HCT116 (cell line): ENCODE data around the gene WBP1. TPM values are rescaled to one million over a fixed set of nuclear protein-coding genes. Genes with fewer than 3 reads are reported as not detected.

ENCODE experiments used
- ATAC-seq: fragments of 200-7000 bp; cut with Tn5 transposase; 2 replicates; pipeline ENCODE4 v1.9.1; 2020; ENCODE audit warnings: mild to moderate bottlenecking, moderate library complexity
- BruUV-seq: library from RNA; stranded (reverse); fragments of 400-500 nt; replicated peaks from 2 replicates; lab custom pipeline; 2021; lab: Mats Ljungman, UMichigan
- CTCF ChIA-PET: fragments of 300-600 bp; sonication (Branson Sonifier 250); formaldehyde crosslinking; loops from one replicate; lab custom pipeline; 2021; ENCODE audit warnings: antibody characterized with exemption; lab: Charles Lee
- POLR2A ChIA-PET: fragments of 300-600, 350-600 bp; sonication (Branson Sonifier 250); formaldehyde crosslinking; loops from one replicate; lab custom pipeline; 2021; ENCODE audit warnings: antibody characterized with exemption; lab: Charles Lee
- RAD21 ChIA-PET, 2 experiments: fragments of 300-600 bp; sonication (Branson Sonifier 250); formaldehyde crosslinking; loops; one replicate each; lab custom pipeline; 2023; ENCODE audit warnings: low total read pairs in 2 of 2; ENCODE audit not compliant: uncharacterized antibody in 2 of 2, unreplicated experiment in 2 of 2, low non-redundant PET in 1 of 2; lab: Charles Lee
- DNase-seq: peaks from one replicate; pipeline ENCODE4 v3.0.0-alpha.2; 2010; ENCODE audit warnings: low read depth, low spot score
- H2AFZ ChIP-seq: fragments of 200-600 bp; shearing (Covaris generic), sonication (generic); 2 replicates; pipeline ENCODE4 v1.6.1; 2017; ENCODE audit warnings: low read depth, mixed run types, mixed read lengths, antibody characterized with exemption, low read length; ENCODE audit not compliant: poor library complexity, severe bottlenecking
- H3K27ac ChIP-seq: 2 replicates; pipeline ENCODE4 v1.5.1; 2012; ENCODE audit warnings: low read depth, low read length
- H3K27me3 ChIP-seq: fragments of 200-600 bp; sonication (generic); 2 replicates; pipeline ENCODE4 v1.6.1; 2016; ENCODE audit warnings: mixed run types, low read length, mixed read lengths; ENCODE audit not compliant: insufficient read depth
- H3K36me3 ChIP-seq, 2 experiments: fragments of 200-500 bp in 1 of 2; fragments of 200-600 bp in 1 of 2; sonication (Bioruptor generic) in 1 of 2; sonication (generic) in 1 of 2; 2 replicates each; pipeline versions ENCODE4 v1.5.1 to v1.6.1; 2014 to 2016; ENCODE audit warnings: low read length in 2 of 2, inconsistent platforms in 1 of 2, mixed read lengths in 1 of 2, mixed run types in 1 of 2; ENCODE audit not compliant: insufficient read depth in 2 of 2, control insufficient read depth in 1 of 2
- H3K4me1 ChIP-seq, 2 experiments: fragments of 200-600 bp in 1 of 2; sonication (generic) in 1 of 2; 2 replicates each; pipeline versions ENCODE4 v1.5.1 to v1.6.1; 2012 to 2017; ENCODE audit warnings: low read length in 2 of 2, inconsistent platforms in 1 of 2, mild to moderate bottlenecking in 1 of 2, mixed read lengths in 1 of 2, mixed run types in 1 of 2, moderate library complexity in 1 of 2; ENCODE audit not compliant: insufficient read depth in 2 of 2, control insufficient read depth in 1 of 2
- H3K4me2 ChIP-seq: fragments of 200-600 bp; sonication (generic); 2 replicates; pipeline ENCODE4 v1.6.1; 2017; ENCODE audit warnings: mixed run types, low read length, mixed read lengths
- H3K4me3 ChIP-seq, 2 experiments: fragments of 200-600 bp in 1 of 2; sonication (generic) in 1 of 2; replicated peaks in 1 of 2; 2 replicates each; pipeline ENCODE4 v1.5.1; 2011 to 2016; ENCODE audit warnings: low read length in 2 of 2, control low read depth in 1 of 2, low read depth in 1 of 2, mild to moderate bottlenecking in 1 of 2, mixed read lengths in 1 of 2, mixed run types in 1 of 2
- H3K79me2 ChIP-seq: fragments of 200-600 bp; sonication (generic); 2 replicates; pipeline ENCODE4 v1.6.1; 2017; ENCODE audit warnings: mild to moderate bottlenecking, mixed run types, low read length, moderate library complexity, mixed read lengths; ENCODE audit not compliant: insufficient read depth
- H3K9ac ChIP-seq: fragments of 200-600 bp; sonication (generic); 2 replicates; pipeline ENCODE4 v1.6.1; 2016; ENCODE audit warnings: low read length, mixed read lengths
- H3K9me2 ChIP-seq: fragments of 200-600 bp; sonication (generic), shearing (Covaris generic); 2 replicates; pipeline ENCODE4 v1.6.1; 2017; ENCODE audit warnings: mixed run types, mild to moderate bottlenecking, moderate library complexity; ENCODE audit not compliant: insufficient read depth
- H3K9me3 ChIP-seq, 2 experiments: fragments of 200-500 bp in 1 of 2; fragments of 200-600 bp in 1 of 2; sonication (Bioruptor generic) in 1 of 2; sonication (generic) in 1 of 2; 2 replicates each; pipeline ENCODE4 v1.6.1; 2014 to 2017; ENCODE audit warnings: low read length in 2 of 2, mixed read lengths in 2 of 2, inconsistent platforms in 1 of 2, low read depth in 1 of 2, mild to moderate bottlenecking in 1 of 2, mixed run types in 1 of 2, moderate library complexity in 1 of 2; ENCODE audit not compliant: control insufficient read depth in 1 of 2, insufficient read depth in 1 of 2
- H4K20me1 ChIP-seq: fragments of 200-600 bp; sonication (generic), shearing (Covaris generic); 2 replicates; pipeline ENCODE4 v1.6.1; 2017; ENCODE audit warnings: mixed run types, mild to moderate bottlenecking, moderate library complexity; ENCODE audit not compliant: insufficient read depth
- ATF3 ChIP-seq: IDR thresholded peaks from 2 replicates; pipeline ENCODE4 v1.6.1; 2012
- CTCF ChIP-seq, 3 experiments: fragments of 200-600 bp in 1 of 3; sonication (generic) in 1 of 3; IDR thresholded peaks in 2 of 3; conservative IDR thresholded peaks in 1 of 3; 2 replicates each; pipeline ENCODE4 v1.5.1; 2012 to 2017; ENCODE audit warnings: low read depth in 2 of 3, low read length in 2 of 3, antibody characterized with exemption in 1 of 3, borderline replicate concordance in 1 of 3, control low read depth in 1 of 3, mild to moderate bottlenecking in 1 of 3, mixed read lengths in 1 of 3, mixed run types in 1 of 3, moderate library complexity in 1 of 3; ENCODE audit not compliant: insufficient read depth in 1 of 3
- EGR1 ChIP-seq: IDR thresholded peaks from 2 replicates; pipeline ENCODE4 v1.6.1; 2012; ENCODE audit warnings: low read depth
- ELF1 ChIP-seq: IDR thresholded peaks from 2 replicates; pipeline ENCODE4 v1.6.1; 2012; ENCODE audit warnings: low read depth, borderline replicate concordance
- EZH2 ChIP-seq: fragments of 200-600 bp; sonication (generic); IDR thresholded peaks from 2 replicates; pipeline ENCODE4 v1.6.1; 2017; ENCODE audit warnings: antibody characterized with exemption, mixed run types
- JUND ChIP-seq: IDR thresholded peaks from 2 replicates; pipeline ENCODE4 v1.6.1; 2012
- MAX ChIP-seq: IDR thresholded peaks from 2 replicates; pipeline ENCODE4 v1.6.1; 2012
- POLR2A ChIP-seq: IDR thresholded peaks from 2 replicates; pipeline ENCODE4 v1.7.0; 2011; ENCODE audit warnings: borderline replicate concordance; ENCODE audit not compliant: insufficient read depth, insufficient read length; ENCODE audit errors: extremely low read depth
- RAD21 ChIP-seq: IDR thresholded peaks from 2 replicates; pipeline ENCODE4 v1.6.1; 2012; ENCODE audit warnings: low read depth, mild to moderate bottlenecking
- SIN3A ChIP-seq: IDR thresholded peaks from 2 replicates; pipeline ENCODE4 v1.6.1; 2012; ENCODE audit warnings: low read depth
- SP1 ChIP-seq: IDR thresholded peaks from 2 replicates; pipeline ENCODE4 v1.6.1; 2012; ENCODE audit warnings: low read depth
- YY1 ChIP-seq: IDR thresholded peaks from 2 replicates; pipeline ENCODE4 v1.6.1; 2011; ENCODE audit warnings: low read length, low read depth, moderate library complexity, mild to moderate bottlenecking; ENCODE audit not compliant: insufficient replicate concordance; ENCODE audit errors: extremely low read depth
- ZFX ChIP-seq: fragments of 450-650 bp; IDR thresholded peaks from 2 replicates; pipeline ENCODE4 v1.6.1; 2017
- ZNF274 ChIP-seq: fragments of 200-500 bp; sonication (Bioruptor generic); IDR thresholded peaks from 2 replicates; pipeline ENCODE4 v1.6.1; 2014; ENCODE audit warnings: mild to moderate bottlenecking, low read depth, low read length, inconsistent platforms
- intact Hi-C: fragments of 100-400 bp; cut with micrococcal nuclease; formaldehyde crosslinking; loops from 2 replicates; pipeline ENCODE4 v1.10.0; 2022
- total RNA-seq: library from RNA; stranded (reverse); gene quantifications from one replicate; pipeline ENCODE4 v1.2.1, GENCODE V29; 2021; ENCODE audit not compliant: unreplicated experiment

Gene WBP1
- total RNA-seq, 1 experiment from 2014 or later, result 64.7 TPM

- RAD21 ChIA-PET, result no interaction called here
- TF ChIP-seq ATF3 (no peak), MAX (no peak), ELF1 (no peak), SIN3A (no peak), POLR2A (no peak), YY1 (no peak), EZH2 (no peak), CTCF (IDR thresholded peaks at IDR 0.05 in 2 of 3, conservative IDR thresholded peaks at IDR 0.05 in 1 of 3; ENCODE audit: borderline replicate concordance in 1 of 3, insufficient read depth in 1 of 3, low read depth in 2 of 3, low read length in 2 of 3) (no peak), ZFX (no peak), EGR1 (no peak), ZNF274 (no peak), JUND (no peak), SP1 (no peak), RAD21 (no peak)
- no peak for ATAC-seq
- no peaks in the 10 kb centered on the region for H4K20me1 ChIP-seq
- H3K79me2 ChIP-seq, result peaks cover under 1% of the 10 kb centered on the region; the same call in 1 of the 2 replicates
- H3K27me3 ChIP-seq, result no peaks in the 10 kb centered on the region
- no peak overlapping the region for H3K4me3 ChIP-seq
- BruUV-seq, result no TSS peak
- intact Hi-C loops, result no loop called here
- no peak overlapping the region for H3K27ac ChIP-seq
- H3K4me1 ChIP-seq, result peaks cover 16 to 35% of the 10 kb centered on the region in 2 experiments
- H3K9me3 ChIP-seq, result no peaks in the 10 kb centered on the region
- no peak overlapping the region for H3K4me2 ChIP-seq
- no peak overlapping the region for H3K9ac ChIP-seq
- H3K36me3 ChIP-seq, result peaks cover 0 to 6% of the 10 kb centered on the region in 2 experiments; a peak in 2 of 4 replicates
- no peaks in the 10 kb centered on the region for H3K9me2 ChIP-seq
- POLR2A ChIA-PET, result interaction anchor here (1.3 kb wide), 1 partner anchor 25 kb away, joined by 3 read pairs; no protein-coding TSS in a partner anchor
- CTCF ChIA-PET, result no interaction called here
- H2AFZ ChIP-seq, result no peak overlapping the region
- DNase-seq, result no peak
Observed at GRCh38 chr2:74499940-74500577, 41.8 kb downstream of the WBP1 start.
